ENCODE data around the gene ADRA2B.

Gene ADRA2B

GRCh38 chr2:96097441-96097840 lies 18.9 kb downstream of the ADRA2B start:
- no peak overlapping the region for H3K4me3 ChIP-seq (ENCODE audit: low read depth, low read length)
- DNase-seq (ENCODE audit: low read depth) = no peak
- no peak for TF ChIP-seq CTCF (IDR thresholded peaks at IDR 0.05; ENCODE audit: insufficient read depth, low read depth, low read length, missing control alignments)

- DNase-seq (ENCODE audit: low read depth) = no peak
- H3K4me3 ChIP-seq (ENCODE audit: low read depth, low read length) = no peak overlapping the region
- TF ChIP-seq CTCF (IDR thresholded peaks at IDR 0.05; ENCODE audit: insufficient read depth, low read depth, low read length, missing control alignments) = no peak
Observed at GRCh38 chr2:96095116-96095636, 21.2 kb downstream of the ADRA2B start.

- DNase-seq (ENCODE audit: low read depth) = no peak
- no peak for TF ChIP-seq CTCF (IDR thresholded peaks at IDR 0.05; ENCODE audit: insufficient read depth, low read depth, low read length, missing control alignments)
- no peak overlapping the region for H3K4me3 ChIP-seq (ENCODE audit: low read depth, low read length)
Observed at GRCh38 chr2:96093528-96093927, 22.8 kb downstream of the ADRA2B start.

- no peak overlapping the region for H3K4me3 ChIP-seq (ENCODE audit: low read depth, low read length)
- no peak for TF ChIP-seq CTCF (IDR thresholded peaks at IDR 0.05; ENCODE audit: insufficient read depth, low read depth, low read length, missing control alignments)
- no peak for DNase-seq (ENCODE audit: low read depth)
Observed at GRCh38 chr2:96092951-96093350, 23.4 kb downstream of the ADRA2B start.

GRCh38 chr2:96092573-96092877 lies 23.8 kb downstream of the ADRA2B start:
- no peak for TF ChIP-seq CTCF (IDR thresholded peaks at IDR 0.05; ENCODE audit: insufficient read depth, low read depth, low read length, missing control alignments)
- no peak for DNase-seq (ENCODE audit: low read depth)
- no peak overlapping the region for H3K4me3 ChIP-seq (ENCODE audit: low read depth, low read length)

- TF ChIP-seq CTCF (IDR thresholded peaks at IDR 0.05; ENCODE audit: insufficient read depth, low read depth, low read length, missing control alignments) = no peak
- H3K4me3 ChIP-seq (ENCODE audit: low read depth, low read length) = no peak overlapping the region
- no peak for DNase-seq (ENCODE audit: low read depth)
Observed at GRCh38 chr2:96091711-96092572, 24.4 kb downstream of the ADRA2B start.
